ENCODE results near the gene RAPGEF4. TPM values are rescaled to one million over a fixed set of nuclear protein-coding genes. Genes with fewer than 3 reads are reported as not detected.

The RAPGEF4 gene
- polyA plus RNA-seq, 3 donors, result not detected

- Mint-ChIP-seq H3K27ac (no peak overlapping the region), H3K4me3 (no peak overlapping the region), H3K9me3 (peaks cover 4 to 12% (median 10%) of the 10 kb centered on the region in 7 donors), H3K4me1 (no peaks in the 10 kb centered on the region), H3K27me3 (ENCODE audit: low read depth in 3 of 3) (peaks cover 11 to 22% (median 21%) of the 10 kb centered on the region in 3 donors), H3K36me3 (no peaks in the 10 kb centered on the region)
- Histone ChIP-seq H3K9ac (ENCODE audit: insufficient read depth, low read length, poor library complexity, severe bottlenecking) (no peak overlapping the region), H3K79me2 (ENCODE audit: insufficient read depth, low read length) (no peaks in the 10 kb centered on the region), H3K9me3 (replicated peaks in 1 of 2; ENCODE audit: control insufficient read depth in 1 of 2, insufficient read depth in 1 of 2, low read length in 2 of 2) (peaks cover 2 to 7% of the 10 kb centered on the region in 2 donors), H3K4me3 (replicated peaks in 1 of 3; ENCODE audit: low read depth in 2 of 3, low read length in 3 of 3) (no peak overlapping the region), H3K4me1 (ENCODE audit: control insufficient read depth in 1 of 2, insufficient read depth in 2 of 2, low read length in 2 of 2) (no peaks in the 10 kb centered on the region), H3K36me3 (replicated peaks in 1 of 2; ENCODE audit: control insufficient read depth in 1 of 2, insufficient read depth in 2 of 2, low read length in 2 of 2) (no peaks in the 10 kb centered on the region), H2AFZ (ENCODE audit: insufficient read depth, low read depth, low read length, poor library complexity, severe bottlenecking) (no peak overlapping the region), H3K4me2 (replicated peaks; ENCODE audit: extremely low read depth, low read length, poor library complexity, severe bottlenecking) (no peak overlapping the region), H3K27ac (ENCODE audit: low read depth in 1 of 2, low read length in 2 of 2) (no peak overlapping the region), H3K27me3 (ENCODE audit: control insufficient read depth in 2 of 2, insufficient read depth in 2 of 2, low read length in 2 of 2) (peaks cover 14 to 19% of the 10 kb centered on the region in 2 donors), H4K20me1 (ENCODE audit: insufficient read depth, low read length) (no peaks in the 10 kb centered on the region)
- intact Hi-C loops (cut with micrococcal nuclease), result no loop called here
- WGBS (ENCODE audit: insufficient coverage), result 98% methylated on average over 6 of the region's 9 CpGs
- no peak for TF ChIP-seq CTCF (IDR thresholded peaks at IDR 0.05)
- DNase-seq, result no peak
Observed at GRCh38 chr2:172742931-172743540, 7.4 kb downstream of the RAPGEF4 start.

- no peak overlapping the region for H2AFZ ChIP-seq (ENCODE audit: insufficient read depth, low read depth, low read length, poor library complexity, severe bottlenecking)
- H3K4me2 ChIP-seq (replicated peaks; ENCODE audit: extremely low read depth, low read length, poor library complexity, severe bottlenecking), result no peak overlapping the region
- no peak overlapping the region for H3K27ac Mint-ChIP-seq
- H3K4me3 Mint-ChIP-seq, result no peak overlapping the region
- no peaks in the 10 kb centered on the region for H3K79me2 ChIP-seq (ENCODE audit: insufficient read depth, low read length)
- peaks cover 6 to 11% of the 10 kb centered on the region in 2 donors for H3K27me3 ChIP-seq (ENCODE audit: control insufficient read depth in 2 of 2, insufficient read depth in 2 of 2, low read length in 2 of 2)
- no peak overlapping the region for H3K9ac ChIP-seq (ENCODE audit: insufficient read depth, low read length, poor library complexity, severe bottlenecking)
- H3K4me1 ChIP-seq (ENCODE audit: control insufficient read depth in 1 of 2, insufficient read depth in 2 of 2, low read length in 2 of 2), result no peaks in the 10 kb centered on the region
- no peaks in the 10 kb centered on the region for H3K36me3 Mint-ChIP-seq
- H3K4me3 ChIP-seq (replicated peaks in 1 of 3; ENCODE audit: low read depth in 2 of 3, low read length in 3 of 3), result no peak overlapping the region
- no peaks in the 10 kb centered on the region for H3K36me3 ChIP-seq (replicated peaks in 1 of 2; ENCODE audit: control insufficient read depth in 1 of 2, insufficient read depth in 2 of 2, low read length in 2 of 2)
- no peaks in the 10 kb centered on the region for H4K20me1 ChIP-seq (ENCODE audit: insufficient read depth, low read length)
- H3K9me3 Mint-ChIP-seq, result peaks cover 4 to 12% (median 10%) of the 10 kb centered on the region in 7 donors
- TF ChIP-seq CTCF (IDR thresholded peaks at IDR 0.05), result no peak
- H3K27me3 Mint-ChIP-seq (ENCODE audit: low read depth in 3 of 3), result peaks cover 4 to 17% (median 15%) of the 10 kb centered on the region in 3 donors
- intact Hi-C loops (cut with micrococcal nuclease), result no loop called here
- peaks cover 5 to 7% of the 10 kb centered on the region in 2 donors for H3K9me3 ChIP-seq (replicated peaks in 1 of 2; ENCODE audit: control insufficient read depth in 1 of 2, insufficient read depth in 1 of 2, low read length in 2 of 2)
- no peaks in the 10 kb centered on the region for H3K4me1 Mint-ChIP-seq
- H3K27ac ChIP-seq (ENCODE audit: low read depth in 1 of 2, low read length in 2 of 2), result no peak overlapping the region
- no peak for DNase-seq
- WGBS (ENCODE audit: insufficient coverage), result no CpG with 5 or more reads among the region's 1 CpG
Observed at GRCh38 chr2:172743898-172744297, 8.3 kb downstream of the RAPGEF4 start.
